DND-41 (cell line): Measurements from ENCODE around the gene RNF227.

Experiments
- CTCF ChIP-seq: IDR thresholded peaks from 2 replicates; pipeline ENCODE4 v1.5.1; 2012; ENCODE audit warnings: borderline replicate concordance, low read length, moderate library complexity, mild to moderate bottlenecking; ENCODE audit not compliant: poor library complexity, severe bottlenecking; ENCODE audit errors: extremely low read depth
- EZH2 ChIP-seq: IDR thresholded peaks from 3 replicates; pipeline ENCODE4 v1.6.1; 2012; ENCODE audit warnings: borderline replicate concordance, low read depth, mild to moderate bottlenecking, moderate library complexity, low read length, inconsistent platforms; ENCODE audit not compliant: severe bottlenecking

DNA sequence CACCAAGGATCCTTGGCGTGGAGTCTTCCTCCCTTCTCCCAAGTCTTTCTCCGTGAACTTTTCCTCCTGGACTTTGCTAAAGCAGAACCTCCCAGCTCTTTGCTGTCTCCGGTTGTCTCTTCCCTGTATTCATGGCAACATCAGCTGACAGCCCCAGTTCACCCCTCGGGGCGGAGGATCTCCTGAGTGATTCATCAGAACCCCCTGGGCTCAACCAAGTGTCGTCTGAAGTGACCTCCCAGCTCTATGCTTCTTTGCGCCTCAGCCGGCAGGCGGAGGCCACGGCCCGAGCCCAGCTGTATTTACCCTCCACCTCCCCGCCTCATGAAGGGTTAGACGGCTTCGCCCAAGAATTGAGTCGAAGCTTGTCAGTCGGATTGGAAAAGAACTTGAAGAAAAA, 16.9 kb upstream of the RNF227 start:
- TF ChIP-seq CTCF (no peak), EZH2 (no peak)
